ENCODE measurements around the gene CYTH4. TPM values are rescaled to one million over a fixed set of nuclear protein-coding genes. Genes with fewer than 3 reads are reported as not detected.
A peak's percentile ranks its signal among the peaks of the same experiment; 100 is the strongest.

Gene CYTH4
- polyA plus RNA-seq, 2 of the 4 experiments (the other 2 are of a cell fraction) = 0.05 to 0.10 TPM

DNA sequence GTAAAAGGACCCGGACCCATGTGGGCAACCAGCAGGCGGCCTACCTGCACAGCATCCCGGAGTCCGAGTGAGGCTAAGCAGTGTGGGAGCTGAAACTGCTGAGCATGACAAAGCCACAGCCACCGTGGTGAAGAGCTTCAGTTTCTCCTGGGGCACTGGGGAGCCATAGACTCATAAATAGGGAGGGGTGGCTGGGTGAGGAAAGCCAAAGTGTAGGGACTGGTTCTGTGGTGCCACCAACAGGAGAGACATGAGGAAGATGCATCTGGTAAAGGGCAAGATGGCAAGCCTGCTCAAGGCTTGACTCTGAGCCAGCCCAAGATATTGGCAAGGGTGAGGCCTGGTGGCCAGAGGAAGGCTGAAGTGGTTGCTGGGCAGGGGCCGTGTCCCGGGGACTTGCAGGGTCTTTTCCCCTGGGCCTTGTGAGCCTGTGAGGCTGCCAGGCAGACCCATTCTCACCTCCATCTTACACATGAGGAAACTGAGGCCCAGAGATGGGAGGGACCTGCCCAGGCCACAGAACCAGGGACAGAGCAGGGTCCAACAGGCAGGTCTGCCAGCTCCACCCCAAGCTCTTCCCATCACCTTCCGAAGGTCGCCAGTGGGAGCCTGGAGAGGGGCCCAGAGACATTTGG is 30.4 kb downstream of the CYTH4 start:
- peaks cover 45% of the 10 kb centered on the region for H3K4me1 ChIP-seq
- H3K4me2 ChIP-seq = no peak overlapping the region
- ATAC-seq (no peak), FAIRE-seq (no peak), DNase-seq (ENCODE audit: low read depth in 1 of 2, low spot score in 1 of 2) (no peak)
- H3K4me3 ChIP-seq = no peak overlapping the region
- no peaks in the 10 kb centered on the region for H3K9me3 ChIP-seq
- POLR2A ChIA-PET = no interaction called here
- CTCF ChIA-PET = interaction anchor here (0.7 to 9.9 kb wide), 8 partner anchors 8 to 159 kb away, joined by 3 to 130 read pairs (median 3); partner anchors contain the start of gene ELFN2
- TF ChIP-seq NFE2L2 (conservative IDR thresholded peaks at IDR 0.05; ENCODE audit: low read length) (no peak), FOSB (CRISPR knock-in tag; IDR thresholded peaks at IDR 0.05) (no peak), ZFP36 (IDR thresholded peaks at IDR 0.05; ENCODE audit: borderline replicate concordance, partially characterized antibody) (peak; percentile 84), PBX3 (IDR thresholded peaks at IDR 0.05) (no peak), CHD2 (IDR thresholded peaks at IDR 0.05; ENCODE audit: low read length, partially characterized antibody) (no peak)
- 73% methylated on average over 3 of the region's 9 CpGs for WGBS (ENCODE audit: missing lambda C conversion rate)
- H3K27ac ChIP-seq = peak overlapping the region in 1 of 2 experiments; percentile 74; a peak in 3 of 6 replicates

DNA sequence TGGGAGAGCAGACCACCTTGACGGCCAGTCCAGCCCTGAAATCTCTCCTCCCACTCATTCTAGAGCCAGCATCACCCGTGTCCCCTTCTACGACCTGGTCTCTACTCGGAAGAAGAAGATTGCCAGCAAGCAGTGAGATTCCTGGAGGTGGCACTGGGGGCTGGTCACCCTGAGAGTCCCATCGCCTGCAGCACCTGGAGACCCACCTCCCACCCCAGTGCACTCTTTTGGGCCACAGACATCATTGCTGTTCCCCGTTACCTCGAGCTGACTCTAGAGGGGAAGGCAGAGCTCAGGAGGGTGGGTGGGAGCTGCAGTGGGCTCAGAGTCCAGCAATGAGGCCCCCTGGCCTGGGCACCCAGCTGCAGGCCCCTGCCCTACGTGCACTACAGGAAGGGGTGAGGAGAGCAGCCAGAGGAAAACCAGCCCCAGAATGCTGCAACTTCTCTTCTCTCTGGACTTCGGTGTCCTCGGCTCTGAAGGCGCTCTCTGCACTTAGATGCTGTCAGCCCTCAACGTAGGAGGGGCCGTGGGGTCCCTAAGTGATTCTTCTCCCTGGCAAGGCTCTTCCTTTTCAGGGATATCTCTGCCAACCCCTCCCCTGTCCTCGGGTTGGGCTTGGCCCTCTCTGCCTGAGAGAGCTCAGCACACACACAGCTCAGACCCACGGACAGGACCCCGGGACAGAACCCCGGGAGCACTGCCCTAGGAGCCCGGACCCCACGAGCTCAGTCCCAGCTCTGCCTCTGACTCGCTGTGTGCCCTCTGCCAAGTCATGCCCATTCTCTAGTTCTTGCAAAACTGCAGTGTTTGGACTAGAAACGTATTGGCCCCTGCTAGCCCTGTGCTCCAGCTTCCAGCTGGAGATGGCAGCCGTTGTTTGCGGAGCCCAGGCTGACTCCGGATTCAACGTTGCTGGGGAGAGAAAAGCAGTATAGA is 31.3 kb downstream of the CYTH4 start:
- FAIRE-seq (no peak), ATAC-seq (no peak), DNase-seq (ENCODE audit: low read depth in 1 of 2, low spot score in 1 of 2) (no peak)
- ChIA-PET POLR2A (interaction anchor here (1.2 kb wide), 1 partner anchor 114 kb away, joined by 3 read pairs; no protein-coding TSS in a partner anchor), CTCF (interaction anchor here (0.8 to 9.9 kb wide), 11 partner anchors 9 to 158 kb away, joined by 3 to 134 read pairs (median 3); partner anchors contain the start of gene ELFN2)
- Histone ChIP-seq H3K4me3 (no peak overlapping the region), H3K9me3 (no peaks in the 10 kb centered on the region), H3K4me1 (peaks cover 45% of the 10 kb centered on the region), H3K4me2 (peak overlapping the region; percentile 30; the same call in 1 of the 3 replicates), H3K27ac (peak overlapping the region; percentile 47 to 74; a peak in 5 of 6 replicates)
- WGBS (ENCODE audit: missing lambda C conversion rate) = 53% methylated on average over 17 of the region's 25 CpGs
- TF ChIP-seq HDAC2 (IDR thresholded peaks at IDR 0.05) (no peak), RFX5 (IDR thresholded peaks at IDR 0.05) (no peak), NPAS2 (CRISPR knock-in tag; IDR thresholded peaks at IDR 0.05; ENCODE audit: borderline replicate concordance) (no peak), HOXA7 (CRISPR knock-in tag; IDR thresholded peaks at IDR 0.05) (no peak), CHD4 (IDR thresholded peaks at IDR 0.05; ENCODE audit: borderline replicate concordance) (no peak), FOSB (CRISPR knock-in tag; IDR thresholded peaks at IDR 0.05) (no peak), REST (IDR thresholded peaks at IDR 0.05) (no peak), MAFK (IDR thresholded peaks at IDR 0.05; ENCODE audit: partially characterized antibody) (no peak), ESRRA (IDR thresholded peaks at IDR 0.05; ENCODE audit: borderline replicate concordance, low read length) (no peak), PHF8 (IDR thresholded peaks at IDR 0.05; ENCODE audit: borderline replicate concordance, low read depth) (no peak), RNF2 (IDR thresholded peaks at IDR 0.05; ENCODE audit: borderline replicate concordance, low read depth) (no peak), RCOR1 (IDR thresholded peaks at IDR 0.05; ENCODE audit: low read depth, low read length) (no peak), RARB (CRISPR knock-in tag; IDR thresholded peaks at IDR 0.05) (no peak), HOXB13 (CRISPR knock-in tag; IDR thresholded peaks at IDR 0.05; ENCODE audit: low read depth) (no peak), EHF (CRISPR knock-in tag; IDR thresholded peaks at IDR 0.05) (no peak), NFE2L2 (conservative IDR thresholded peaks at IDR 0.05; ENCODE audit: low read length) (no peak), CBX2 (IDR thresholded peaks at IDR 0.05; ENCODE audit: borderline replicate concordance, low read depth) (no peak), CBX8 (IDR thresholded peaks at IDR 0.05) (no peak)
- TF ChIP-seq, protein P1, sequence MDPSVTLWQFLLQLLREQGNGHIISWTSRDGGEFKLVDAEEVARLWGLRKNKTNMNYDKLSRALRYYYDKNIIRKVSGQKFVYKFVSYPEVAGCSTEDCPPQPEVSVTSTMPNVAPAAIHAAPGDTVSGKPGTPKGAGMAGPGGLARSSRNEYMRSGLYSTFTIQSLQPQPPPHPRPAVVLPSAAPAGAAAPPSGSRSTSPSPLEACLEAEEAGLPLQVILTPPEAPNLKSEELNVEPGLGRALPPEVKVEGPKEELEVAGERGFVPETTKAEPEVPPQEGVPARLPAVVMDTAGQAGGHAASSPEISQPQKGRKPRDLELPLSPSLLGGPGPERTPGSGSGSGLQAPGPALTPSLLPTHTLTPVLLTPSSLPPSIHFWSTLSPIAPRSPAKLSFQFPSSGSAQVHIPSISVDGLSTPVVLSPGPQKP (IDR thresholded peaks at IDR 0.05; ENCODE audit: low read depth, low read length) = no peak
- TF ChIP-seq, protein P2, sequence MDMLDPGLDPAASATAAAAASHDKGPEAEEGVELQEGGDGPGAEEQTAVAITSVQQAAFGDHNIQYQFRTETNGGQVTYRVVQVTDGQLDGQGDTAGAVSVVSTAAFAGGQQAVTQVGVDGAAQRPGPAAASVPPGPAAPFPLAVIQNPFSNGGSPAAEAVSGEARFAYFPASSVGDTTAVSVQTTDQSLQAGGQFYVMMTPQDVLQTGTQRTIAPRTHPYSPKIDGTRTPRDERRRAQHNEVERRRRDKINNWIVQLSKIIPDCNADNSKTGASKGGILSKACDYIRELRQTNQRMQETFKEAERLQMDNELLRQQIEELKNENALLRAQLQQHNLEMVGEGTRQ (IDR thresholded peaks at IDR 0.05) = no peak
